ENCODE data around the gene RAD21L1.

Gene RAD21L1

GRCh38 chr20:1197801-1198200 is 28.0 kb upstream of the RAD21L1 start:
- no peak overlapping the region for H3K4me3 ChIP-seq (ENCODE audit: low read depth, low read length)
- TF ChIP-seq CTCF (IDR thresholded peaks at IDR 0.05; ENCODE audit: insufficient read depth, low read depth, low read length, missing control alignments): no peak
- DNase-seq (ENCODE audit: low read depth): no peak

GRCh38 chr20:1198751-1199150 is 27.1 kb upstream of the RAD21L1 start:
- no peak for TF ChIP-seq CTCF (IDR thresholded peaks at IDR 0.05; ENCODE audit: insufficient read depth, low read depth, low read length, missing control alignments)
- no peak overlapping the region for H3K4me3 ChIP-seq (ENCODE audit: low read depth, low read length)

GRCh38 chr20:1199212-1199873 is 26.5 kb upstream of the RAD21L1 start:
- H3K4me3 ChIP-seq (ENCODE audit: low read depth, low read length): no peak overlapping the region
- DNase-seq (ENCODE audit: low read depth): no peak
- TF ChIP-seq CTCF (IDR thresholded peaks at IDR 0.05; ENCODE audit: insufficient read depth, low read depth, low read length, missing control alignments): no peak

More at GRCh38 chr20:1198751-1199150, 27.1 kb upstream of the RAD21L1 start:
- no peak for DNase-seq (ENCODE audit: low read depth)

GRCh38 chr20:1199964-1200363 is 25.9 kb upstream of the RAD21L1 start:
- DNase-seq (ENCODE audit: low read depth): no peak
- no peak overlapping the region for H3K4me3 ChIP-seq (ENCODE audit: low read depth, low read length)
- TF ChIP-seq CTCF (IDR thresholded peaks at IDR 0.05; ENCODE audit: insufficient read depth, low read depth, low read length, missing control alignments): no peak

GRCh38 chr20:1202762-1203504 is 22.9 kb upstream of the RAD21L1 start, which contains the start of gene C20orf202:
Gene C20orf202, plus strand, starts transcription at chr20:1203454. Its CDS starts 132 bp downstream, at chr20:1203586.
- H3K4me3 ChIP-seq (ENCODE audit: low read depth, low read length): no peak within 1 kb of the TSS
- DNase-seq (ENCODE audit: low read depth): no peak
- no peak for TF ChIP-seq CTCF (IDR thresholded peaks at IDR 0.05; ENCODE audit: insufficient read depth, low read depth, low read length, missing control alignments)

- no peak overlapping the region for H3K4me3 ChIP-seq (ENCODE audit: low read depth, low read length)
- no peak for TF ChIP-seq CTCF (IDR thresholded peaks at IDR 0.05; ENCODE audit: insufficient read depth, low read depth, low read length, missing control alignments)
- DNase-seq (ENCODE audit: low read depth): no peak
Measured at GRCh38 chr20:1203630-1204029, 22.2 kb upstream of the RAD21L1 start.
